ENCODE measurements around the gene VPS45.

GRCh38 chr1:150156868-150157603, 89.5 kb downstream of the VPS45 start:
- TF ChIP-seq EZH2 (IDR thresholded peaks at IDR 0.05; ENCODE audit: insufficient read depth, poor library complexity, severe bottlenecking) (no peak), EZH2phosphoT487 (IDR thresholded peaks at IDR 0.05; ENCODE audit: insufficient read depth, low read depth) (no peak)
